ENCODE data around the gene TMEM132E. TPM values are rescaled to one million over a fixed set of nuclear protein-coding genes. Genes with fewer than 3 reads are reported as not detected.
A peak's percentile ranks its signal among the peaks of the same experiment; 100 is the strongest.

TMEM132E gene
- total RNA-seq, 1 experiment from 2014 or later = not detected

DNA sequence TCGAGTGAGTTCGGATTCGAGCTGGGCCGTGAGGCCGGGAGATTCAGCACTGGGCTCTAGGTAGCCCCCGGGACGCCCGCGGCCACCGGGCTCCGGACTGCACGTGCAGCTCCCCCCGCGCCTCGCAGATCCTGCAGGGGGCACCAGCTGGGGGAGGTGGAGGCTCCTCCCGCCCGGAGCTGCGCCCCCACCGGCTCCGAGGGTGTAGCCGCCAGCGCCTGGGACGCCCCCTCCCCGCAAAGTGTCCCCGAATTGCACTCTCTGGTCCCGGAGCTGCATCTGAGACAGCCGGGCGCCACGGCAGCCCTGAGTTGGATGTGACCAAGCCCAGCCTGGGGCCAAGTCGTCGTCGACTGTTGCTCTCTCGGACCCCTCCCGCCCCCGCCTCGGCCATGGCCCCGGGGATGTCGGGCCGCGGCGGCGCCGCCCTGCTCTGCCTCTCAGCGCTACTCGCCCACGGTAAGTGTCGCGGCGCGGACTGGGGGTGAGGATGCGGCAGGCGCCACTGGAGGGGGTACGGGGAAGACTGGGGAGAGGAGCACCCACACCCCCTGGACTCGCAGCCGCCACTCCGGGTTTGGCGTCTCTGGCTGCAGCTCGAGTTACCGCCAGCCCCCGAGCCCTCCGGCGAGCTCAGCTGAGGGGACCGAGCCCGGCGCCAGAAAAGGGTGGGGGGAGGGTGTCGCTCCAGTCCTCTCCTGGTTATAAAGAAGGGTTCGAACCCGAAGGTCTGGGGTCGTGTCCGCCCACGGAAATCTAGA lies 1.5 kb downstream of the TMEM132E start:
- H3K9me3 ChIP-seq (replicated peaks) = no peaks in the 10 kb centered on the region
- no peak overlapping the region for H3K4me3 ChIP-seq
- no peaks in the 10 kb centered on the region for H3K4me1 ChIP-seq
- H3K27ac ChIP-seq = no peak overlapping the region
- H3K36me3 ChIP-seq = no peaks in the 10 kb centered on the region
- DNase-seq = no peak
- peaks cover 12% of the 10 kb centered on the region; the same call in 1 of the 2 replicates for H3K27me3 ChIP-seq

DNA sequence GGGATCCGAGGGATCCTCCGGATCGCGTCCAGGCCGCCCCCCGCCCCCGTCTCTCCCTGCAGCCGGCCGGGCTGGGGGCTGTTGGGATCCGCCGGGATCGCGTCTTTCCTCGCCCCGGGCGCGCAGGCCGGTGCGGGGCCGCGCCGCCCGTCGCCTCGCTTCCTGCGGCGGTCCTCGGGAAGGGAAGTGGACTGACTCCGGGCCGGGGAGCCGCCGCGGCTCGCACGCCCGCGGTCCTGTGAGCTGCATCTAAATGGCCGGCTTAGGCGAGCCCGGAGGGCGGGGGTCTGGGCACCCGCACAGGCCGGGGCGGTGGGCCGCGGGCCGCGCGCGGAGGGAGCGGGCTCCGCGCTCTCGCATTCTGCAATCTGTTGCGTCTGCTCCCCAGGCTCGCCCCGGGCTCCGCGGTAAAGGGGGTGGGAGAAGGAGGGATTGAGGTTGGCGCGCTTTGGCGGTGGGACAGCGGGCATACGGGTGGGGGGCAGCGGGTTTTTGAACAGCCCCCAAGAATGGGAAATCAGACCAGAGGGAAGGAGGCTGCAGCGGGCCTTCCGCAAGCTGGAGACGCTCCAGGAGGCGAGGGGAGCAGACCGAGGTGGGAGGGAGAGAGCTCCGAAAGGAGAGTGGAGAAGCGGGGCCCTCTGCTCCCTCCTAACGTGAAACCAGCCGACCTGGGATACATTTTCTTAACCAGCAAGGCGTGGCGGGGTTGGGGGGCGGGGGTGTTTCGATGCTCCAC lies 2.2 kb downstream of the TMEM132E start:
- Histone ChIP-seq H3K27me3 (peaks cover 12% of the 10 kb centered on the region; the same call in 1 of the 2 replicates), H3K27ac (no peak overlapping the region), H3K9me3 (replicated peaks) (no peaks in the 10 kb centered on the region), H3K36me3 (no peaks in the 10 kb centered on the region), H3K4me1 (no peaks in the 10 kb centered on the region), H3K4me3 (no peak overlapping the region)
- DNase-seq = no peak

- Histone ChIP-seq H3K27ac (no peak overlapping the region), H3K4me1 (no peaks in the 10 kb centered on the region), H3K4me3 (no peak overlapping the region), H3K27me3 (peaks cover 12% of the 10 kb centered on the region; the same call in 1 of the 2 replicates), H3K36me3 (no peaks in the 10 kb centered on the region), H3K9me3 (replicated peaks) (no peaks in the 10 kb centered on the region)
- no peak for DNase-seq
Measured at GRCh38 chr17:34582185-34582900, 3.0 kb downstream of the TMEM132E start.

DNA sequence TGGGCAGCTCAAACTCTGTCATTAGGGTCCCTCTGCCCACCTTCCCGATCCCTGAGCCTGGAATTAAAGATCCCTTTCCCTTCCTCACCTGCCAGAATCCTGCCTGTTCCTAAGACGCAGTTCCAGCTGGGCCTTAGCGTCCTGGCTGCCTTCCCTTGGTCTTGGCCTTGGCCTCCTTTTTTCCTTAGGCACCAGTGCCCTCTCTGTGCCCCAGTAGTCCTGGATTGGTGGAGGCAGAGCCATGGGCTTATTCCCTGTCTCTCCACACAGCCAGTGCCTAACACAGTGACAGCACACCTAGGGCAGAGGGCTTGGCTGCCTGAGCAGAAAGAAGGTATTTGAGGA lies 3.5 kb downstream of the TMEM132E start:
- Histone ChIP-seq H3K27ac (no peak overlapping the region), H3K4me1 (no peaks in the 10 kb centered on the region), H3K36me3 (no peaks in the 10 kb centered on the region), H3K9me3 (replicated peaks) (no peaks in the 10 kb centered on the region), H3K4me3 (no peak overlapping the region), H3K27me3 (peaks cover 12% of the 10 kb centered on the region; the same call in 1 of the 2 replicates)
- no peak for DNase-seq

DNA sequence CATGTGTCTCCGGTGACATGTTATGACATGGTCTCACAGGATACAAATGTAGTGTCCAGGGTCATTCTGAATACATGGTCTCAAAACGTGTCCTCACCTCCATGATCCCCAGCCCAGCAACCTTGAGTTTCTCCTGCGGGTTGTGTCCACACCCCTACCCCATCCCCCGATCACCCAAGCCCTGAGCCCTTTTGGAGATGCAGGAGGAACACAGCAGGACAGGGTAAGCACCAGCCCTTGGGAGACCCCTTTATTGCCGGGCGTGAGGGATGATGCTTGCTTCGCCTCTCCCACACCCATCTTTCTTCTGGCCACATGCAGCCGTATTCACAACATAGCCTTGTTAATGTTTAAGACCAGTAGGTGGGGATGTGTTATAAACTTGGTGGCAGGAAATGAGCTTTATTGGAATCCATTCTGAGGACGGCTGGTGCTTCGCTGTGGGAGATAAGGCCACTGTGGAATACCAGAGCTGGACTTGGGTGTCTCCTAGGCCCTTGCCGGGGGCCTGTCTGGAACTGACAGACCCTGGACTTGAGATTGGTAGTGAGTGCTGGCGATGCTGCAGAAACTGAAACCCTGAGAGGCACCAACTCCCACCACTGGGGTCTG lies 5.5 kb downstream of the TMEM132E start:
- peaks cover 23% of the 10 kb centered on the region for H3K27me3 ChIP-seq
- no peak overlapping the region for H3K27ac ChIP-seq
- H3K36me3 ChIP-seq = no peaks in the 10 kb centered on the region
- no peak overlapping the region for H3K4me3 ChIP-seq
- H3K9me3 ChIP-seq (replicated peaks) = no peaks in the 10 kb centered on the region
- peak in 1 of 2 experiments; percentile 28 for DNase-seq
- no peaks in the 10 kb centered on the region for H3K4me1 ChIP-seq

GRCh38 chr17:34586346-34586846 lies 7.0 kb downstream of the TMEM132E start:
- Histone ChIP-seq H3K27me3 (peaks cover 25% of the 10 kb centered on the region), H3K36me3 (no peaks in the 10 kb centered on the region), H3K4me3 (no peak overlapping the region), H3K4me1 (no peaks in the 10 kb centered on the region), H3K27ac (no peak overlapping the region), H3K9me3 (replicated peaks) (no peaks in the 10 kb centered on the region)
- DNase-seq = no peak

- peaks cover 37% of the 10 kb centered on the region for H3K27me3 ChIP-seq
- no peaks in the 10 kb centered on the region for H3K4me1 ChIP-seq
- H3K27ac ChIP-seq = no peak overlapping the region
- H3K9me3 ChIP-seq (replicated peaks) = no peaks in the 10 kb centered on the region
- no peaks in the 10 kb centered on the region for H3K36me3 ChIP-seq
- DNase-seq = no peak
- H3K4me3 ChIP-seq = no peak overlapping the region
Measured at GRCh38 chr17:34588266-34588665, 8.9 kb downstream of the TMEM132E start.

GRCh38 chr17:34589120-34589965 lies 10.0 kb downstream of the TMEM132E start:
- no peaks in the 10 kb centered on the region for H3K4me1 ChIP-seq
- DNase-seq = no peak
- no peak overlapping the region for H3K4me3 ChIP-seq
- H3K9me3 ChIP-seq (replicated peaks) = no peaks in the 10 kb centered on the region
- no peaks in the 10 kb centered on the region for H3K36me3 ChIP-seq
- peaks cover 42% of the 10 kb centered on the region for H3K27me3 ChIP-seq
- H3K27ac ChIP-seq = no peak overlapping the region

- no peak for DNase-seq
- Histone ChIP-seq H3K4me1 (no peaks in the 10 kb centered on the region), H3K9me3 (replicated peaks) (no peaks in the 10 kb centered on the region), H3K27ac (no peak overlapping the region), H3K27me3 (peaks cover 36% of the 10 kb centered on the region), H3K4me3 (no peak overlapping the region), H3K36me3 (no peaks in the 10 kb centered on the region)
Measured at GRCh38 chr17:34592002-34592401, 12.6 kb downstream of the TMEM132E start.

DNA sequence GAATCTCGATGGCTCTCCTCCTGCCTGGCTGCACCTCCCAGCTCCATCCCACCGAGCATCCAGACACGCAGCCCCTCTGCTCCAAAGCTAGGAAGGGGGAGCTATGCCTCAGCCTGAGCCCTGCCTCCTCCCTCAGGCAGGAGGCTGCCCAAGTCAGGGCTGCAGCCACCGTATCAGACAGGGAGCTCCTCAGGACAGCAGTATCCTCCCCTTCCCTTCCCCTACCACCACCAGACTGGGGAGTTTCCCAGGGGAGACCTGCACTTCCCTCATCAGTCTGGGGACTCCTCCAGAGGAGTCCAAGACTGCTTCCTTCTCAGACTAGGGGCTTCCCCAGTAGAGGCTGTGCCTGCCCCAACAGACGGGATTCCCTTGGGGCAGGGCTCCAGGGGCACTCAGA lies 17.5 kb downstream of the TMEM132E start:
- Histone ChIP-seq H3K4me1 (peaks cover 3% of the 10 kb centered on the region; the same call in 1 of the 2 replicates), H3K27ac (no peak overlapping the region), H3K4me3 (no peak overlapping the region), H3K36me3 (no peaks in the 10 kb centered on the region), H3K9me3 (replicated peaks) (no peaks in the 10 kb centered on the region), H3K27me3 (peaks cover 17% of the 10 kb centered on the region)
- no peak for DNase-seq

GRCh38 chr17:34598161-34598776 lies 18.9 kb downstream of the TMEM132E start:
- H3K4me3 ChIP-seq = no peak overlapping the region
- DNase-seq = no peak
- H3K9me3 ChIP-seq (replicated peaks) = no peaks in the 10 kb centered on the region
- peaks cover 8% of the 10 kb centered on the region; the same call in 1 of the 2 replicates for H3K4me1 ChIP-seq
- no peak overlapping the region for H3K27ac ChIP-seq
- peaks cover 11% of the 10 kb centered on the region for H3K27me3 ChIP-seq
- H3K36me3 ChIP-seq = no peaks in the 10 kb centered on the region

GRCh38 chr17:34601416-34601815 lies 22.0 kb downstream of the TMEM132E start:
- Histone ChIP-seq H3K4me3 (no peak overlapping the region), H3K9me3 (replicated peaks) (no peaks in the 10 kb centered on the region), H3K27me3 (peaks cover 9% of the 10 kb centered on the region), H3K36me3 (no peaks in the 10 kb centered on the region), H3K4me1 (peaks cover 8% of the 10 kb centered on the region; the same call in 1 of the 2 replicates), H3K27ac (no peak overlapping the region)
- DNase-seq = no peak

- Histone ChIP-seq H3K9me3 (replicated peaks) (no peaks in the 10 kb centered on the region), H3K4me3 (no peak overlapping the region), H3K27me3 (peaks cover 25% of the 10 kb centered on the region), H3K36me3 (no peaks in the 10 kb centered on the region), H3K27ac (no peak overlapping the region), H3K4me1 (peaks cover 8% of the 10 kb centered on the region; the same call in 1 of the 2 replicates)
- no peak for DNase-seq
Measured at GRCh38 chr17:34603974-34604373, 24.6 kb downstream of the TMEM132E start.
